Omental fat pad (tissue), 4 donors: ENCODE data around the gene AFDN. TPM values are rescaled to one million over a fixed set of nuclear protein-coding genes. Genes with fewer than 3 reads are reported as not detected.
A peak's percentile ranks its signal among the peaks of the same experiment; 100 is the strongest.

ENCODE experiments used
- ATAC-seq: fragments of 150-250 bp; one replicate; pipeline ENCODE4 v1.9.1; 2016; ENCODE audit warnings: mild to moderate bottlenecking, moderate library complexity; ENCODE audit not compliant: low FRiP score
- DNase-seq: peaks from one replicate; pipeline ENCODE4 v3.0.0-alpha.2; 2019; ENCODE audit warnings: low spot score
- CTCF ChIP-seq, 3 donors: fragments of 450-650 bp; IDR thresholded peaks; one replicate each; pipeline ENCODE4 v1.5.1; 2016 to 2017; ENCODE audit warnings: antibody characterized with exemption in 3 of 3, mild to moderate bottlenecking in 3 of 3, moderate library complexity in 2 of 3
- total RNA-seq, 4 donors: library from RNA; depleted of rRNA; stranded (reverse); fragments of >200 nt; gene quantifications; one replicate each; pipeline ENCODE4 v1.1.0, GENCODE V29; 2016

The AFDN gene
- total RNA-seq, 4 donors from 2014 or later = 114 to 166 (median 125) TPM

GRCh38 chr6:167918548-167919278, 92.0 kb downstream of the AFDN start:
- DNase-seq (no peak), ATAC-seq (peak; percentile 44)
- TF ChIP-seq CTCF (IDR thresholded peaks at IDR 0.05) = no peak

DNA sequence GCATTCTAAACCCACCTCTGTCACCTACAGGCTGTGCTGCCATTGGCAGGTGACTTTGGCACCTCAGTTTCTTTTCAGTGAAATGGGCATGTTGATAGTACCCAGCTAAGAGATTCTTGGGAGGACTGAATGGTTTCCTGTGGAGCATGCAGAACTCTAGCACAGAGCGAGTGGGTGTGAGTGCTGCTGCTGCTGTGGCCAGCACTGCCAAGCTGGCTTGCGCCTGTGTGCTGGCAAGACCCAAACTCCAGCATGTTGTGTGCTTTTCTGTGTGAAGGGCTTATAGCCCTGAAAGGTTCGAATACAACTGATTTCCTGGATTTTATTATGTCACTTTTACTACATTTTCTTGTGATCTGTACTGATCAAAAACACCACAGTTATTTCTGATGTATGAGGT, 92.6 kb downstream of the AFDN start:
- DNase-seq (no peak), ATAC-seq (no peak)
- no peak for TF ChIP-seq CTCF (IDR thresholded peaks at IDR 0.05)

GRCh38 chr6:167920165-167920564, 93.5 kb downstream of the AFDN start:
- DNase-seq = no peak
- no peak for ATAC-seq
- TF ChIP-seq CTCF (IDR thresholded peaks at IDR 0.05) = no peak

- no peak for TF ChIP-seq CTCF (IDR thresholded peaks at IDR 0.05)
- DNase-seq = no peak
- ATAC-seq = no peak
Observed at GRCh38 chr6:167921831-167922230, 95.1 kb downstream of the AFDN start.

DNA sequence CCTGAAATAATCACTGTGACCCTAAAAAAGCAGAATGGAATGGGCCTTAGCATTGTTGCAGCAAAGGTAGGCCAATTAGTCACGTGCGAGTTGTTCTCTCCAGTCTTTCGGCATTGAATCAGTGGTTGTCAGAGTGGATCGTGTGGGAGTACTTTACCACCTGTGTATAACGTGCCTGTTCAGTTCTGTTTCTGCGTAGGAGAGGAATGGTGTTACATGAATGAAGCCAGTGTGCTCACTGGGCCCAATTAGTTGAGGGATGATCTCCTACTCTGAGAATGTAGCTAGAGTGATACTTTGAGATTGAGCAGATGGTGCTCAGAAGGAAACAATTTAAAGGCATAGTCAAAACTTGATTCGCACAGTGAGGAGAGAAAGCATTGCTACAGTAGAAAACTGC, 98.3 kb downstream of the AFDN start:
- DNase-seq (no peak), ATAC-seq (peak; percentile 64)
- TF ChIP-seq CTCF (IDR thresholded peaks at IDR 0.05) = no peak

DNA sequence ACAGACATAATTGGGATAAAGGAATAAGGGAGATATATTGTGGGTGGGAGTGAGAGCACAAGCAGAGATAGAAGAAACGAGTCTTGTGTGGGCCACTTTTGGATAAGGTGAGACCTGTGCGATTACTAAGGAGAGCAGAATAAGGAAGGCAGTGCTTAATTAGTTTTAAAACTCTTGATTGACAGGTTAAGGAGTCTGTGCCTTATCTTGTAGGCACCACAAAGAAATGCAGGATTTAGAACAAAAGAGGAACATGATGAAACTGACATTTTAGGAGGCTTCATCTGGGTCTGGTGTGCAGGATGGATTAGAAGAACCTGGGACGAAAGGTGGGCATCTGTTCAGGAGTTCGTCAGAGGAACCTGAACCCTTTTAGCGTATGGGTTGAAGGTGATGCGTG, 100.5 kb downstream of the AFDN start:
- no peak for DNase-seq
- no peak for TF ChIP-seq CTCF (IDR thresholded peaks at IDR 0.05)
- no peak for ATAC-seq

- no peak for ATAC-seq
- DNase-seq = no peak
- TF ChIP-seq CTCF (IDR thresholded peaks at IDR 0.05) = no peak
Observed at GRCh38 chr6:167928111-167928510, 101.4 kb downstream of the AFDN start.
